HG03095 (cell line): ENCODE results near the gene KPNA1.
A peak's percentile ranks its signal among the peaks of the same experiment; 100 is the strongest.

Experiments used
- ATAC-seq: cut with Tn5 transposase; IDR thresholded peaks from one replicate; pipeline ENCODE4 v1.9.1; 2021; ENCODE audit warnings: moderate library complexity; ENCODE audit not compliant: unreplicated experiment

The KPNA1 gene

DNA sequence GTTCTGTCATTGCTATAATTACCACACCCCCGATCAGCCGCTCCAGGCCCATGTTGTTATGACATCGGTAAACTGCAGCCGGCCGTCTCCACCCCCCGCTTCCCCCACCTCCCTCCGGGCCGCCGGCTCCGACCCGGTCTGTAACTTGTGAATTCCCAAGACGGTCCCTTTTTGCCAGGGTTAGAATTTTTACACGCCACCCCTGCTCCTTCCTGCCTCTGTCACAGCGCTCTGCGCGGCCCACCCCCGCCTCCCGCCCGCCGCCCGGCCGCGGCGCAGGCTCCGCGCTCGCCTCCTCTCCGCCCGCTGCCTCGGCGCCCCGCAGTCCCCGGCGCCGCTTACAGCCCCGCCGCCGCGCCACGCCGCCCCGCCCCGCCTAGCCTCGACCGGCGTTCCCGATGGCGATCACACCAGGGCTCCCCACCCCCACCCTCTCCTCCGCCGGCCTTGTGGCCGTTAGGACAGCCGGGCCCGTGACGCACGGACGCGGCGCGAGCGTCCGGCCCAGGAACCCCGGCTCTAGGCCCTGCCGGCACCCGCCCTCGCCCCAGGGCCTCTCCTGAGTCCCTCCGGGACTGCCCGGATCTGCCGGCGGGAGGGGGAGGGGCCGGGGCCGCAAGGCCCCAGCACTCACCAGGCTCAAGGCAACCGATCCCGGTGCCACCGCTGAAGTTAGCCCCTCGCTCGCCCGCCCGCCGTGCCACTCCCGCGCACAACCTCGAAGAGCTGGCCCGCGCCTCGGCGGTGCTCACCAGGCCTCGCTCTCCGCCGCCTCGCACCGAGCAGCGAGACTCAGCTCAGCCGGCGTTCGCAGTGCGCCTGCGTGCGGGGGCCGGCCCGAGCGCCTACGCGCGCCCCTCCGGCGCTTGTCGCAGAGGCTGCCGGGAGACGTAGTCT, at the start of gene KPNA1:
Gene KPNA1, minus strand, starts transcription at position 817 of the 897 bp plus-strand sequence. CDS start 18,374 bp downstream, outside the sequence.
- peak; percentile 83 for ATAC-seq

DNA sequence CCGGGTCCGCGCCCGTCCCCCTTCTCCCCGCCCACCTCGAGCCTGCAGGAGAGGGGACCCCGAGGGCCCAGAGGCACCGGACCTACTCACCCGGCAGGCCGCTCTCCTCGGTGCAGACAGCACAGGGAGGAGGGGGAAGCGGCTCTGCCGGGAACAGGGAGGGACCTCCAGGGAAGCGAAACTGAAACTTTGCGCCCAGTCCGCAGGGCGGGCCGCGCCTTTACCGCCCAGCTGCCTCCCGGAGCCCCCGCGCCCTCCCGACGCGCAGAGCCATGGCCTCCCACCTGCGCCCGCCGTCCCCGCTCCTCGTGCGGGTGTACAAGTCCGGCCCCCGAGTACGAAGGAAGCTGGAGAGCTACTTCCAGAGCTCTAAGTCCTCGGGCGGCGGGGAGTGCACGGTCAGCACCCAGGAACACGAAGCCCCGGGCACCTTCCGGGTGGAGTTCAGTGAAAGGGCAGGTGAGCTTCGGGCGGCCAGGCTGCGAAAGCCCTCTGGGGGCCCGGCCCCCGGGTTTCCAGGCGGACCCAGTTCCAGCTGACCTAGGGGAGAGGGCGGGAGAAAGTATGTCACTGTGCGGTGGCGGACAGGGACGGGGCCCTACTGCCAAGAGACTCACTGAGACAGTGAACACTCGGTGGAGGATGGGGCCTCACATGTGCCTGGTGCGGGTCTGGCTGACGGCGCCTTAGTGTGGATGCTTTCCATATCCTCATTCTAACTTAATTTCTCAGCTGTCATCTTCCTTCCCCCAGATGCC, 49.6 kb upstream of the KPNA1 start, which contains the start of the genes DTX3L and PARP9:
Gene DTX3L, plus strand, starts transcription at position 184 of the 758 bp plus-strand sequence. Its CDS starts 89 bp downstream, at position 273.
Gene PARP9, minus strand, starts transcription at position 146 of the 758 bp plus-strand sequence. CDS start 4,680 bp downstream, outside the sequence.
- ATAC-seq = peak; percentile 51

DNA sequence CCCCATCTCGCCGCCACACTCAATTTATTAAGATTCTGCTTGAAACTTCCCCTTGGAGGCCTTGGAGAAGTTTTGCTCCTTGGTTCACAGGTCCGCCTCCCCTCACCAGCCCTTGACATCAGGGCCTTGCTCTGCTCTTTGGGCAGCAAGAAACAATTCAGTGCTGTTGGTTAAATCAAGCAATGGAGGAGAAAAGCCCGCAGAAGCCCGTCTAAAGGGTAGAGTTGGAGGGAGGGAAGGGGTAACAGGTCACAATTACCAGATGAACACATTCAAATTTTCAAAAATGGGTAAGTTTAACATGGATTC, 48.9 kb upstream of the KPNA1 start:
- no peak for ATAC-seq

DNA sequence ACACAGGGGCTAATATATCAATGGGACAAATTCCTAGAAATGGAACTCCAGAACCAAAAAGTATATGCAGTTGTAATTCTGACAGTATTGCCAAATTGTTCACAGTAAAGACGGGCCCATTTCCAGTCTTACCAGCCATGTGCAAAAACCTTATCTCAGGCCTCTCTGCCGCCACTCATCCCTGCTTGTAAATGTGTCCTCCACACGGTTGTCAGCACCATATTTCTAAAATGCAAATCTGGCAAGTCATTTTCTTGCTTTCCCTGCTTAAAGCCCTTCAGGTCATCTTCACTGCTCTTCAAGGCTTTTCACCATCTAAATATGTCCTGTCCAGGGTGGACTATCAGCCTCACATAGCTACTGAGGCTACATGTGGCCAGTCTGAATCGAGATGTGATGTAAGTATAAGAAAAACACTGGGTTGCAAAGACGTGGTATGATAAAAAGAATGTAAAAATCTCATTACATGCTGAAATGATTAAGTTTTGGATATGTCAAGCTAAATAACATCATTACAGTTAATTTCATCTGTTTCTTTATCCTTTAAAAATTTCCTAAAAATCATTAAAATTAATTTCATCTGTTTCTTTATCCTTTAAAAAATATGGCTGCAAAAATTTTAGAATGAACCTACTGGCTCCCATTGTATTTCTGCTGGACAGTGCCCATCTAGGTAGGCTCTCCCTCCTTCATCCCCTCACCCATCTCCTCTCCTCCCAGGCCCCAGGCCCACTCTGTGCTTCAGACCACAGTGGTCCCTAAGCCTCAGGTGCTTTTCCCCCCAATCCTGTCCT, 48.4 kb upstream of the KPNA1 start:
- ATAC-seq = no peak

DNA sequence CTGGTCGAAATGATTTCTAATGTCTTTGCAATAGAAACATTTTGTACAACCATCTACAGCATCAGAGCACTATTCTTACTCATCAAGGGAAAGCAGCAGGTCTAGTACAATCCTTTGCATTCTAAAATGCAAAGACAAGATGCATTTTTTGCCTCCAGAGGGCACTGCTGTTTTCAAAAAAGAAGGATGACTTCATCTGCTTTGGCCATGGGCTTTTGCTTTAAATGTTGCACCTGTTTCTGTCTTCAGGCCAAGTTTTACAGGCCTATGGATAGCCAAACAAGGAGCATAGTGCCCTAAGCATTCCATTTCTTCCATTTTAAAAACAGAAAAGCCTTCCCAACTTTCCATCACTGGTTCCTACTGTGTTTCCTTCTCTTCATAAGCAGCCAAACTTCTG, 45.9 kb upstream of the KPNA1 start:
- peak; percentile 47 for ATAC-seq

DNA sequence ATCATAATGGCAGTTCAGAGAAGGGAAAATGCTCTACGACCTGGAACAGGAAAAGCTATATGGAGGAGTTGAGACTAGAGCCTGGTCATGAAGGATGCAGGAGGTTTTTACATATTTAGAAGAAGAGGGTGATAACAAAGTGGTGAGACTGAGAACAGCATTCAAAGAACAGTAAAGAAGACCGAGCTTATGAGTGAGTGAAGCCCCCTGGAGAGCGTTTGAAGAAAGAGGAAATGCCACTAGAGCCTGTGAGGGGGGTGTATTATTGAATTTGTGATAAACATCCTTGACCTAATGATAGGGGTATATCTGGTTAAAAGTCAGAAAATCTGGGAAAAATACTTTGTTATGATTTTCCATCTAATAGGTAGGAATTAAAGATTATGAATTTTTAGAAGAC, 45.2 kb upstream of the KPNA1 start:
- no peak for ATAC-seq

DNA sequence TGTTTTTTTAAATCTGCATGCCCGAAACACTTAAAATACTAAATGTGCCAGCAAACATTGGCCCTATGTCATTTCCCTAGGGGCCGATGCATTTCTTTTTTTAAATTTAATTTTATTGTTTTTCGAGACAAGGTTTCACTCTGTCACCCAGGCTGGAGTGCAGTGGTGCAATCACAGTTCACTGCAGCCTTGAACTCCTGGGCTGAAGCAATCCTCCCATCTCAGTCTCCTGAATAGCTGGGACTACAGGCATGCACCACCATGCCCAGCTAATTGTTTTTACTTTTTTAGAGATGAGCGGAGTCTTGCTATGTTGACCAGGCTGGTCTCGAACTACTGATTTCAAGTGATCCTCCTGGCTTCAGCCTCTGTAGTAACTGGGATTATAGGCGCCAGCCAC, 43.9 kb upstream of the KPNA1 start:
- ATAC-seq = no peak

DNA sequence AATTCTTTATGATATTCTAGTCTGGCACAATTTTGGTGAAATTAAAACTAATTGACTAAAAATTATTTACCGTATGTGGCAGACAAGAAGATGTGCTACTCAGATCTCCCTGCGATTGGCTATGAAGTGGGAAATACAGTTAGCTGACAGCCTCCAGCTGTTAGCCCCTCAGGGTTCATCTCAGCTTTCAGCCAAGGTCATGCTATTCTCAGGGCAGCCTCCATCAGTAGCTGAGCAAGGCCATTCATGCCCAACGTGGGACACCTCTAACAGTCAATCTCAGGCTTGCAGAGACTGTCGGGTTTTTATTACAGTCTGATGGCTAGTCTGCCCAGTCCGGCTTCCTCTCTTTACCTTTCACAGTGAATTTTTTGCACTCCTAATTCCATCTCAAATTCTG, 42.6 kb upstream of the KPNA1 start:
- no peak for ATAC-seq

DNA sequence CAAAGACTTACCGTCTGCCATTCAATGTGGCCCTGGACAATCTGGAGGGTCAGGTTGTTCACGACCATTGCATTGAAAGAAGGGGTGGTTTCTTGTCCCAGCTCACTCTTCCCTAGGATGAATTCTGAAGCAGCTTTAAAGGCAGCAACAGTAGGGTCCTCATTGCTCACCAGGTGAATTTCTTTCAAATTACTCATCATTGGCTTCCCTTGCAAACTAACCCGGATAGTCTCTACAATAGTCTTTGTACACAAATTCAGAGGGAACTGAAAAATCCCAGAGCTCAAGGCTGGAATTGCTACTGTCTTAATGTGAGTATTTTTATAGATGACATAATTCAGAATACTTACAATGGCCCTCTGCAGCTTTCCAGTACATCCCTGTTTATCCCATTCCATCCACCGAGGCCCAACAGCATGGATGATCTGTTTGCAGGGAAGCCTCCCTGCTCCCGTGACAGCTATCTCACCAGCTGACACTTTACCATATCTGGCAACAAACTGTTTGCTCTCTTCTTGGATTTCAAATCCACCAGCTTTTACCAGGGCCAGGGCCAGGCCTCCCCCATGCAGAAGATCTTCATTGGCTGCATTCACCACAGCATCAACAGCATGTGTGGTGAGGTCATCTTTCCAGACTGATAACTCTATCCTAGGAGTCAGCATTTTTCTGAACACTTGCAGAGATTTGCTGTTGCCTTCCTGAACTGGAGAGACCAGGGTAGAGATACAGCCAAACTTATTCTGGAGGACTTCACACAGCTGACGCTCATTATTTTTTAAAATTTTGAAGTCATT, 40.7 kb upstream of the KPNA1 start:
- ATAC-seq = no peak

DNA sequence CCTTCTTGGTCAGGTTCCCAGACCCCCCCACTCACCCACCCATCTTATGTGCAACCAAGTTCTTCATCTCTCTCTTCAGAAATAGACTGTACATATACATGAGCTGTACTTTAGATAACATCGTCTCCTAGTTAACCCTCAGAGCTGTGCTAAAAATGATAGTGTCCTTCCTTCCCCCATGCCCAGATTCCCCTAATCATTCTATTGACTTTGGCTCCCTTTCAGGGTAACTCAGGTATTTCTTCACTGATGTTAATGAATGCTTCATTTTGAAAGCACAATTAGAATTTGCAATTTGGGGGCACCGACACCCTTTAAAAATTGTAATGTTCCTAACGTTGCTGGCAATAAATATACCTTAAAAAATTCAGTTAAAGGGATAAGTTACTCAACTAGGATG, 38.4 kb upstream of the KPNA1 start:
- no peak for ATAC-seq

DNA sequence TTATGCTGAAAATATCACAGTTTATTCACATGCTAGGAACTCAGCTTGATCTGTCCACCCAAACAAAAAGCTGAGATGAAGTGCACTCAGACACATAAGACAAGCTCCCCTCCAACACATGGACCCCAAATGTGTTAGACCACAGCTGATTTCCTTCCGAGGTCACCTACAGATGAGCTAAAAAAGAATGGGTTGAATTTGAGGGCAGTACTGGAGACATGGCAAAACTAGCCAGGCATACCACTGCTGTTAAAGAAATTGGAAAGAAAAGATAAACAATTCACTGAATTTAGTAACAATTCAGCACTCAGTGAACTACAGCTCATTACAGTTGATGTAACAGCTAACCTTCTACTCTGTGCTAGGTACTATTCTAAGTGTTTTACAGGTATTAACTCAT, 33.9 kb upstream of the KPNA1 start:
- no peak for ATAC-seq

DNA sequence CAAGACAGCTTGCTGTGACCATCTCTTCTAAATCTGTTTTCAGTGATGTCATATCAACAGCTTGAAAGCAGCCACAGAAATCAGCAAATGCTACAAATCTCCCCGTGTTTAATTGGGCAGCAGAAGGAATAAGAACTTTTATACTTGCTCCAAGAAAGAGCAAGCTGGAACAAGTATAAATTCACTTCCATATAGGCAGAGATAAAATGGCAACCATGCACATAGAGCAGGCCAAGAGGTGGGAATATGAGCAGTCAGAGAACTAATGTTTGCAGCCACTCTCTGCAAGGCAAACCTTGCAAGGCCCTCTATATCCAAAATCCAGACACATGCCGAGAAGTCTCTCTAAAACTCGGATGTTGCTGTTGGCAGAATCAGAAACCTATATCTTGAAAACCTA, 33.3 kb upstream of the KPNA1 start:
- ATAC-seq = no peak

DNA sequence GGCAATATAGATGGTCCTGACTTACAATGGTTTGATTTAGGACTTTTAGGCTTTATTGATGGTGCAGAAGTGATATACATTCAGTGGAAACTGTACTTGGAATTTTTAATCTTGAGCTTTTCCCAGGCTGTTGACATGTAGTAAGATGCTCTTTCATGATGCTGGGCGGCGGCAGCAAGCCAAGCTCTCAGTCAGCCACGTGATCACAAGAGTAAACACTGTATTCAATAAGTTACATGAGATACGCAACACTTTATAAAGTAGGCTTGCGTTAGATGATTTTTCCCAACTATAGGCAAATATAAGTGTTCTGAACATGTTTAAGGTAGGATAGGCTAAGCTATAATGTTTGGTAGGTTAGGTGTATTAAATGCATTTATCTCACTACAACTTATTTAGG, 31.4 kb upstream of the KPNA1 start:
- no peak for ATAC-seq

DNA sequence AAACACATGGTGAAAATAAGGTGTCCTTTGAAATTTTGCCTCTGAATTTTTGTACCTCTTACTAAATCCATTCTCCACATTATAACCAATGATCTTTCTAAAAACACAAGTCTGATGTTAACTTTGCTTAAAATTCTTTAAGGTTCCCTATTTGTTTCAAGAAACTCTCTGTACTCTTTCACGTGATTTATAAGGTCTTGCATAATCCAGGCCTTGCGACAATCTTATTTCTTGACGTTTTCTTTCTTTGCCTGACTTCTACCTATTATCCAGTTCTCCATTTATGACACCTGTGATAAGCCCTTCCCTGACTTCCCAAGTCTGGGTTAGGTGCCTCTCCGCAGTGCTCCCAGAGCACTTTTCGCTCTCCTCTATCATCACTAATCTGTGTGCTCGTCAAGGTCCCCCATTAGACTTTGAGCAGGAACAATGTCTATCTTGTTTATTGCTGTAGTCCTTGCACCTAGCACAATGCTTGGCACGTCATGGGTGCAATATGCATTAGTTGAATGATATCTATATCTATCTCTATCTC, 24.3 kb upstream of the KPNA1 start:
- ATAC-seq = no peak

DNA sequence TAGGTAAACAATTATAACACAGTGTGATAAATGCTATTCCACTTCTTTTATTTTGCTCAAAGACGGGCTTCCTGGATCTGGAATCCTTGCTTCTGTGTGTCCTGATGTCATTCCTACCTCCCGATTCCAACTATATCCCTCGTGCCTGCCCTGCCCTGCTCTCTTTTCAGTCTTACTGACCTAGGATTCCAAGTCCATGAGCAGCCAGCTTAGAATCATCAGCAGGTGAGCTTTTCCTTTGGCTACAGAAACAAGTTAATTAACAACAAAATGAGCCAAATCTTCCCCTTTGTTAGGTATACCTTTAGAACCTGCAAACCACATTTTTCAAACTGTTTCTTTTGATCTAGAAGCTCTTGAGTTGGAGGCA, 21.9 kb upstream of the KPNA1 start:
- ATAC-seq = no peak

DNA sequence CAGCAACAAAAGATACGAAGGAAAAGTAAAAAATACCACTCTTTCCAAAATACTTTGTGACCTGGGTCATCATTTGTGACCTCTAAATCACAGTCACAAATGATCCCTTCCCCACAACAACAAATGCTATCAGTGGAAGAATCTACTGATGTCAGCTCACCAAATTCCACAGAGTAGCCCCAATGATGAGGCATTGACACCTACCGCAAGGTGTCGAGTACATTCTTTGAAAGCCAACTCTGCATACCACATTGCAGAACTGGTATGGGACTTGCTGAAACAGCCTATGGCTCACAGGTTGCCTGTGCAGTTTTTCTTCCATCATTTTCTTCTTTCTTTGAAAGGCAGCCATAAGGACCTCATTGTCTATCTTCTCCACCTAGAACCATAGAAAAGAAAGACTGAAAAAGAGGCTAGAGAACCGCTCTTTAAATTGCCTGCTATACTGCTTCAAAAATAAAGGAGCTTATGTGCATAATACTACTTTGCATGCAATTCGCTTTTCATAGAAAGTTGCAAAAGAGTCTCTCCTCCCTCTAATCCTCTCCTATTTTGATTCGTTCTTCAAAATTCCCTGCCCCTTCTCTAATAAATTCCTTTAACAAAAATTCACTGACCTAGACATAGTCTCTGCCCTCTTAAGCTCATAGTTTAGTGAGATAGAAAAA, 21.4 kb upstream of the KPNA1 start:
- ATAC-seq = no peak

DNA sequence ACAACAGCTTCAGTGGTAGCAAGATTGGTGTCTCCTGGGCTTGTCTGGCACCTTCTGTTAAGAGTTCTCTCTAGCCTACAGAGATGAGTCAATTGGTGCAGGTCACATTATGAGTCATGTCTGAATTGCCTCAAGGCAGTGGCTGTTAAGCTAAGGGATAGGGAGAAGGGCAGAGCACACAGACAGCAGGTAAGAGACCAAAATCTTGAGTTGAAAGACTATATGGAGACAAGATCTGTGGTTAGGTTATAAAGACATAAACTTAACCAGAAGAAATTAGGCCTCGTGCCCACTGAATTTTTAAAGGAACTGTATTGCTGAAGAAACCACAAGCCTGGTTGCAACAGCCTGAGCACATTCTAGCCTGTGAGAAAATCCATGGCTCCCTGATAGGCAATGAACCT, 19.2 kb upstream of the KPNA1 start:
- ATAC-seq = peak; percentile 98

DNA sequence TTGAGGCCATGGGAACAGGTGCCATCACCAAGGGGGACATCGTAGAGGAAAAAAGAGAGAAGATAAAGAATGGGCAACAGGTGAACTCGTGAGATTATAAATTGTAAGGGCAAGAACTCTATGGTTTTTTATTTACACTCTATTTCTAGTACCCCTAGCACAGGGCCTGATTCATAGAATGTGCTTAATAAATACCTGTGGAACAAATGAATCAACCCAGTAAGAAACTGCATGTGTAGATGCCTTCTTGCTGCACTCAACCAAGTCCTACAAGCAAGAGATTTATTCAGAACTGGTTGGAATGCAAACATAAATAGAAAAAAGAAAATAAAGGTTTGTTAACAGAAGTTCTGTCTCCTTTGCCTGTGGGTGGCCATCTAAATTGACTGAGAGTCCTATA, 18.7 kb upstream of the KPNA1 start:
- no peak for ATAC-seq

DNA sequence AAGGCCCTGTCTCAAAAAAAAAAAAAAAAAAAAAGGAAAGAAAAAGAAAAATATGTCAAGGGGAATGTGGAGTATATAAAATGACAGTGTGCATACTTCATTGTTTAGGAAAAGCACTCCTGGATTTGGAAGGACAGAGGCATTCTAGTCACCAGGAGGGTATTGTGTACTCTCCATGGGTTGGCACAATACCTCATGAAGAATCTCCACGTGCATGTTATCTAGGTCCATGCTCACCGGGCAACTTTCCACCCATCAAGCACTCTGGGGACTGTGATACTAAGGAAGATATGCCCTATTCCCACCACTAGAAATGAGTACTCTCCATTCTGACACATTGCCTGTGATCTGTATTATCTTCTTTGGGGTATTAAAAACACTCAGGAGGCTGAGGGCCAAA, 15.4 kb upstream of the KPNA1 start:
- no peak for ATAC-seq

DNA sequence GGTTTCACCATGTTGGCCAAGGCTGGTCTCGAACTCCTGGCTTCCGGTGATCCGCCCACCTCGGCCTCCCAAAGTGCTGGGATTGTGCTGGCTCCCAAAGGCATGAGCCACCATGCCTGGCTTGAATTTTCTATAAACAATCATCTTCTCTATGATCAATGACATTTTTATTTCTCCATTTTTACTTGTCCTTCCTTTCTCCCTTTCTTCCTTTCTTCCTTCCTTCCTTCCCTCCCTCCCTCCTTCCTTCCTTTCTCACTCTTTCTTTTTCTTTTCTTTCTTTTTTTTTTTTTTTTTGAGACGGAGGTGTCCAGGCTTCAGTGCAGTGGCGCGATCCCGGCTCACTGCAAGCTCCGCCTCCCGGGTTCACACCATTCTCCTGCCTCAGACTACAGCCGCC, 8.6 kb upstream of the KPNA1 start:
- ATAC-seq = no peak
